ENCODE results near the gene ARL6IP4.

- TF ChIP-seq CTCF (IDR thresholded peaks at IDR 0.05) (no peak), ZFX (IDR thresholded peaks at IDR 0.05; ENCODE audit: borderline replicate concordance) (no peak)
Observed at GRCh38 chr12:122978507-122978955, 1.9 kb upstream of the ARL6IP4 start.
